GM21737 (cell line): ENCODE results near the gene TAAR5.
"Not testable (repeated sequence)": the region's sequence is repeated elsewhere in the genome, so short reads cannot be mapped to it uniquely, and the experiment has no call there.

ENCODE experiments used
- ATAC-seq: cut with Tn5 transposase; IDR thresholded peaks from one replicate; pipeline ENCODE4 v1.9.1; 2021; ENCODE audit warnings: mild to moderate bottlenecking, moderate library complexity; ENCODE audit not compliant: unreplicated experiment

TAAR5 gene, protein sequence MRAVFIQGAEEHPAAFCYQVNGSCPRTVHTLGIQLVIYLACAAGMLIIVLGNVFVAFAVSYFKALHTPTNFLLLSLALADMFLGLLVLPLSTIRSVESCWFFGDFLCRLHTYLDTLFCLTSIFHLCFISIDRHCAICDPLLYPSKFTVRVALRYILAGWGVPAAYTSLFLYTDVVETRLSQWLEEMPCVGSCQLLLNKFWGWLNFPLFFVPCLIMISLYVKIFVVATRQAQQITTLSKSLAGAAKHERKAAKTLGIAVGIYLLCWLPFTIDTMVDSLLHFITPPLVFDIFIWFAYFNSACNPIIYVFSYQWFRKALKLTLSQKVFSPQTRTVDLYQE

GRCh38 chr6:132589454-132589853, at the start of gene TAAR5:
TAAR5 (minus strand) TSS chr6:132589741; CDS start chr6:132589686, 55 bp downstream.
- no peak for ATAC-seq

DNA sequence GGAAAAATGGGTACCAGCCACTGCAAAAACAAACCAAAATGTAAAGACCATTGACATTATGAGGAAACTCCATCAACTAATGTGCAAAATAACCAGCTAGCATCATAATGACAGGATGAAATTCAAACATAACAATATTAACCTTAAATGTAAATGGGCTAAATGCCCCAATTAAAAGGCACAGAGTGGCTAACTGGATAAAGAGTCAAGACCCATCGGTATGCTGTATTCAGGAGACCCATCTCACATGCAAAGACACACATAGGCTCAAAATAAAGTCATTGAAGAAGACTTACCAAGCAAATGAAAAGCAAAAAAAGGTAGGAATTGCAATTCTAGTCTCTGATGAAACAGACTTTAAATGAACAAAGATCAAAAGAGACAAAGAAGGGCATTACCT, 47.6 kb upstream of the TAAR5 start:
- not testable (repeated sequence) for ATAC-seq

DNA sequence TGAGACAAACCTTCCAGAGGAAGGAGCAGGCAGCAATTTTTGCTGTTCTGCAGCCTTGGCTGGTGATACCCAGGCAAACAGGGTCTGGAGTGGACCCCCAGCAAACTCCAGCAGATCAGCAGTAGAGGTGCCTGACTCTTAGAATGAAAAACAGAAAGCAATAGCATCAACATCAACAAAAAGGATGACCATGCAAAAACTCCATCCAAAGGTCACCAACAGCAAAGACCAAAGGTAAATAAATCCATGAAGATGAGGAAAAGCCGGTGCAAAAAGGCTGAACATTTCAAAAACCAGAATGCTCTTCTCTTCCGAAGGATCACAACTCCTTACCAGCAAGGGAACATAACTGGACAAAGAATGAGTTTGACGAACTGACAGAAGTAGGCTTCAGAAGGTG, 46.4 kb upstream of the TAAR5 start:
- ATAC-seq, result not testable (repeated sequence)

DNA sequence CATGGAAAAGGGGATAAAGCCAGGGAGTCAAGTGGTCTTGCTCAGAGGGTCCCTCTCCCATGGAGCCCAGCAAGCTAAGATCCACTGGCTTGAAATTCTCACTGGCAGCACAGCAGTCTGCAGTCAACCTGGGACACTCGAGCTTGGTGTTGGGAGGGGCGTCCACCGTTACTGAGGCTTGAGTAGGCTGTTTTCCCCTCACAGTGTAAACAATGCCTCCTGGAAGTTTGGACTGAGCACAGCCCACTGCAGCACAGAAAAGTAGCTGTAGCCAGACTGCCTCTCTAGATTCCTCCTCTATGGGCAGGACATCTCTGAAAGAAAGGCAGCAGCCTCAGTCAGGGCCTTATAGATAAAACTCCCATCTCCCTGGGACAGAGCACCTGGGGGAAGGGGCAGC, 45.7 kb upstream of the TAAR5 start:
- not testable (repeated sequence) for ATAC-seq

DNA sequence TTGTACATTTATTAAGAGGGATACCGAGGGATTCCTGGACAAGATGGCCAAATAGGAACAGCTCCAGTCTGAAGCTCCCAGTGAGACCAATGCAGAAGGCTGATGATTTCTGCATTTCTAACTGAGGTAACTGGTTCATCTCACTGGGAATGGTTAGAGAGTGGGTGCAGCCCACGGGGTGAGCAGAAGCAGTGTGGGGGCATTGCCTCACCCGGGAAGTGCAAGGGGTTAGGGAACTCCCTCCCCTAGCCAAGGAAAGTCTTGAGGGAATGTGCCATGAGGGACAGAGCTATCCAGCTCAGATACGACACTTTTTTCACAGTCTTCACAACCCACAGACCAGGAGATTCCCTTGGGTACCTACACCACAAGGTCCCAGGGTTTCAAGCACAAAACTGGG, 45.3 kb upstream of the TAAR5 start:
- ATAC-seq, result no peak

GRCh38 chr6:132633362-132633761, 43.8 kb upstream of the TAAR5 start:
- ATAC-seq, result no peak

DNA sequence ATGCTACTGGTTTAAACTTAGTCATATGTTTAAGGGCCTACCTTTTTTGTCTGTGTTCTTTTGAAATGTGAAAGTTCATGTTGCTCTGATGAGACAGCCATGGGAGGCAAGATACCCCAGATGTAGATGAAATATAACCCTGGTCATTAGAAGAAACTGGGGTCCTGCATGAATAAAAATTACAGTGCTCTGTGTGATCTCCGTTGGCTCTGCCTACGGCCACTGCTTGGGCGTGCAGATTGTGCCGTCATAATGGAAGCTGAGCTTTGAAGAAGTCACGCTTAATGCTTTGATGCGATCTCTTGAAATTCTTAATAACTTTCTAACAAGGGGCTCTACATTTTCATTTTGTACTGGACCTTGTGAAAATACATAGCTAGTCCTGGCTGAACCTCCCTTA, 34.6 kb upstream of the TAAR5 start, which contains the start of gene TAAR2:
TSS of gene TAAR2 (minus strand) at position 101 of the 400 bp plus-strand sequence. CDS start at position 101, 0 bp downstream.
- no peak for ATAC-seq

DNA sequence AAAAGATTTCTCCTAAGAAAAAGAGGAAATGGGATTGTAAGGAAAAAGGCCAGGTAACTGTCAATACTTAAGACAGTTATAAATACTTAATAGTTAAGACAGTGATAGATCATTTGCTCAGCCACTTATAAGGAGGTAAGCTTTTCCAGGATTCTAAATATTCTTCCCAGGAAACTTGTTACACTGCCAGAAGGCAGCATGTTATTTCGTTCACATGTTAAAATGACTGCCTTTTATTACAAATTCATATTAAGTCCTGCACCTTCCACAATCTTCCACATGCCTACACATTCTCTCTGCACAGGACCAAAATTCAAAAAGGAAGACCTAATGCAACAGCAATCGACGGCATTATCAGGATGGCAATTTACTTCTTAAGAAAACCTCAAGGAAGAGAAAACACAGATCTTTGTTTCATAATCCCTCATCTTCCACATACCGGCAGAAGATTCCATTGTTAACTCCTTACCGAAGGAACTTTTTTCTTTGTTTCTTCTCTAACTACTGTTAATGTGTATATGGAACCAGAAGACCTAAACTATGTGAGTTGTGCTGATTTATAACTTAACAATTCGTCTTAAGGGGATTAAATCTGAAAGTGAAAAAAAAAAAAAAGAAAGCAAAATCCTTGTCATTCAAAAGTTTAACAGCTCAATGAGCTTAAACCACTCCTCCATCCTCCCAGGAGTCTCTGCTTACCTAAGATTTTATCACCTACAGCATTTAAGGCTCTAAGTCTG, 33.7 kb upstream of the TAAR5 start:
- ATAC-seq, result no peak

DNA sequence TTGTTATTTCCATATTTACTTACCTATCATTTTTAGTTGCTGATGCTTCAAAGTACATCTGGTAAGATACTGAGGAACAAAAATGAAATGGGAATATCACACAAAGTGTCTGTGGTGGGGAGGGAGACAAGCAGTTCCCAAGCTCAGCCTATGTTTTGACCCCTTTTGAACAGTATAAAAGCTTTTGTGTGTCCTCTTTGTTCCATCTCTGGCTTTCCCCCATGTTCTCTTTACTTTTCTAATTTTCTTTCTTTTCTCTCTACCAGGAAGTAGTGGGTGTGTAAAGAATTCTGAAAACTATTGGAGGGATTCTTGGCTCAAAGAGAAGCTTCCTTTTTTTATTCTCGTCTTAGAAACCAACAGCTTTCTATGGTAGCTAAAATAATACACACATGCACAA, 27.1 kb upstream of the TAAR5 start:
- no peak for ATAC-seq

DNA sequence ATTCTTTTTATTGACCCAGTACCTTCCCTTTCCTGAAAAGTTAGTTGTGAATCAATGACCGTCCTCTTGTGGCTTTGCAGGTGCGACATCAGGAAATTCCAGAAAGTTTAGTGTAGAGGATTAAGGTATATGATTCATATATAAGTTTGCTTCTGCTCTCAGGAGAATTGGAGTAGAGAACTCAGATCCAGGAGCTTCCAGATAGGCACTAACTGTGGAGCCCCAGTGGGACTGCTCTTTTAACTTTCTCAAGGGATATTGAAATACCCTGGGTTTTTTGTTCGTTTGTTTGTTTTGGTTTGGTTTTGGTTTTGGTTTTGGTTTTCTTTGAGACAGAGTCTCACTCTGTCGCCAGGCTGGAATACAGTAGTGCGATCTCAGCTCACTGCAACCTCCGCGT, 25.0 kb upstream of the TAAR5 start:
- ATAC-seq, result no peak

DNA sequence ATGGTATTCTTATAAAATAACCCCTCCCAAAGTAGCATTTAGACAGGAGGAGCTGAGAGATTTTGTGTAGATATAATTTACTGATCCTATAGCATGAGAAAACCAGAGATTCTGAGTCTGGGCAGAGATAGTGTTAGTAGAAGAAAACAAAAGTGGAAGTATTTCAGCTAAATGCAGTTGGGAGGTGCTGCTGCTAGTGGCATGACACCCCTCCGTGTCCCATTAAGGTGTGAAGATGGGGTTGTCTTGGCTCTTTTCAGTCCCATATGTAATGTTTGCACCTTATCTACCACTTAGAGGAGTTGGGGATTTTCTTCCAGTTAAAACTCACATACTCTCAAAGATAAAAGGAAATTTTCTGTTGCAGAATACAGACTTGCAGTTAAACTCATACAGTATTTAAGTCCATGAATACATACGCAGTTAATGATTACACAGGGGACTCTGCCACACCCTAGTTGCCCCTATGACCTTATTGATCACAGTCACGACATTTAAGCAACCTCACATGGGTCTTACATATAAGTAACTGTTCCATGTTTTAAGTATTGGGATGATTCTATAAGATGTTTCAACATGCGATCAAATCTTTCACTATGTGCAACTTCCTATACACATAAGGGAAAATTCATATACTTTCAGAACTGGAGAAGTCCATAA, 23.0 kb upstream of the TAAR5 start:
- ATAC-seq, result no peak

DNA sequence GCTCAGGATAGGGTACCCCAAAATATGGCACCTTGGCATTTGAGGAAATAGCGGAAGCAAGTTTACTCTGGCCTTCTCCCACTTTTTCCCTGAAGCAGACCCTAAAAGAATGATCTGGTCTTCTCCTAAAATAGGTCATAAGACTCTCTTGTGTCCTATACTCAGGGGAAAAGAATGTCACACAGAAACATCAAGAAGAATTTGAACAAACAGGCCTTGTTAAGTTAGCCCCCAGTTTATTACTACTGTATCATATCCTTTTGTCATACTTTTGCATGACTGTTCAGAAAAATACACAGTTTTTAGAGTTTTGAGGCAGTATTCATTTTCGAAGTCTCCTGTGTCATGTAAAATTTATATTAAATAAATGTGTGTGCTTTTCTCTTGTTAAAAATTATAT, 22.1 kb upstream of the TAAR5 start:
- ATAC-seq, result no peak

GRCh38 chr6:132607544-132608233, 18.1 kb upstream of the TAAR5 start:
- ATAC-seq, result peak; percentile 58

DNA sequence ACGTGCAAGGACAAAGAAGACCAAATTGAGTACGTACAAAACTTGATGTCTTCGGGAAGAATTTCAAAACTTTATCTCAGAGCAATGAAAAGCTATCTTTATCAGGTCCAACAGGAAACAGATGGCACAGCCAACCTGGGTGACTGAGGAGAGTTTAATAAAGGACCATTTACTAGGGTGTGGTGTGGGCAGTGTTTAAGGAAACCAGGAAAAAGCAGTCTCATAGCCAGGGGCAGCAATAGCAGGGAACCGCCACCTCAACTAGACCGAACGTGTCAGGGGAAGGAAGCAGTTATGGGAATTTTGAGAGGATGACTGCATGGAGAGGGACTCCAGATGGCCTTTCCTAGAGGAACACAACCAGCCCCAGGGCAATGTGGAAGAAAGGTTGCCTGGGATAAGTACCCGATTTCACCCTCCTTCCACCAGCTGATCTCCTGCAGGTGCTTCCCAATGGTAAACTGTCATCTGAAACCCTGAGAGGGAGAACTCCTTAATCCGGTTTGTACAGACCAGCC, 15.2 kb upstream of the TAAR5 start:
- ATAC-seq, result no peak

DNA sequence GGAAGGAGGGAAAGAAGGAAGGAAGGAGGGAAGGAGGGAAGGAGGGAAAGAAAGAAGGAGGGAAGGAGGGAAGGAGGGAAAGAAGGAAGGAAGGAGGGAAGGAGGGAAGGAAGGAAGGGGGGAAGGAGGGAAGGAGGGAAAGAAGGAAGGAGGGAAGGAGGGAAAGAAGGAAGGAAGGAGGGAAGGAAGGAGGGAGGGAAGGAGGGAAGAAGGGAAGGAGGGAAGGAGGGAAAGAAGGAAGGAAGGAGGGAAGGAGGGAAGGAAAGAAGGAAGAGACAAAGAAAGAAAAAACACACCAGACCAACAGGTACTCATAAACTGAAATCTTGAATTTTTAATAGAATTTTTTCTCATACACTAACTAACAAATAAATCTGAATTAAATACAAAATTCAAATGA, 11.4 kb upstream of the TAAR5 start:
- not testable (repeated sequence) for ATAC-seq

DNA sequence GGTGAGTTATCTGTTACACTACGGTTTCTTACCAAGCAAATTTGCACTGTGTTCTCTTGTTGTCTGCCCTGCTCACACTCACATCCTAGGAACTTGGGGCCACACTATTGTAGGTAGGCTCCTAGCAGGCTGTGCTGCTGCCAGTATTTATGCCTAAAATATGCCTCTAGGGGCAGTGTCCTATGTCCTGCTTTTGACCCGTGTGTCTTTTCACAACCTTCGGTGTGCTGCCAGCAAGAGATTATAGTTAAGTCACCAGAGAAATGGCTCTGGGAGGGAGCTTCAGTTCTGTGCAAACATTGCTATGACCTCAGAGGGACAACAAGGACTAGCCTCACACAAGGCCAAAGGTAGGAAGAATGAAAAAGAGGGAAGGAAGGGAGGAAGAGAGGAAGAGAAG, 8.9 kb upstream of the TAAR5 start:
- ATAC-seq, result peak; percentile 52

DNA sequence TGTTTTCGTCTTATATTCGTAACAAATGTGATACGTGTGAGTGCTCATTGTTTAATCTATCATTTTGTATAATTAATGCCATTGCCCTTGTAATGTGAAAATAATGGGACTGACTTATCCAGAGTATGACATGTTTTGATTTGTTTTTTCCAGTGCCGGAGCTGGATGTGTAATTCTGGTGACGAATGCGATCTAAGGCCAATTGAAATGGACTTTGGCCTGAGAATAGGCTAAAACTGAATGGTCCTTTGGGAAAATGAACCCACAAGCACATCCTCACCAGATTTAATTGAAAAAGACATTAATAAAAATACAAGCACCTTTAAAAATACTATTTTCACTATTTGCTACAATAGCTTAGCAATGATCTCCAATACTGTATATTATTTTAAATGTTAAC, 6.7 kb upstream of the TAAR5 start:
- ATAC-seq, result no peak

- no peak for ATAC-seq
Measured at GRCh38 chr6:132592855-132593254, 3.3 kb upstream of the TAAR5 start.

DNA sequence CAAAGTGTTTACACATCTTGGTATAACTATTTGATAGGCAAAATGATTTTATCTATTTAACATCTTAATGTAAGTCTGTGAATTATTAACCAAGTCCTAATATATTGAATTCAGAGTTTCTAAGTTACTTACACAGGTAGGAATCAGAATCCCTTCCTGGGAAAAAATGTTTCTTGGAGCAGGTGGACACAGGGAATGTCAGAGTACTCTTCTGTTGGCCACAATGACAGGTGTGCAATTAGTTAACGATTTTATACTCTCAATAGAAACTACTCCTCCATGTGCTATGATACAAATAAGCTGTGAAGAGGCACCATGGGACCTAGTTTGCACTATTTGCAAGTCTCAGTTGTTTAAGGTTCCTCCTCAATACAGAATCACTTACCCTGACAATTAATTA, 821 bp upstream of the TAAR5 start:
- no peak for ATAC-seq

GRCh38 chr6:132587424-132587823, 2.1 kb downstream of the TAAR5 start:
- ATAC-seq, result no peak

DNA sequence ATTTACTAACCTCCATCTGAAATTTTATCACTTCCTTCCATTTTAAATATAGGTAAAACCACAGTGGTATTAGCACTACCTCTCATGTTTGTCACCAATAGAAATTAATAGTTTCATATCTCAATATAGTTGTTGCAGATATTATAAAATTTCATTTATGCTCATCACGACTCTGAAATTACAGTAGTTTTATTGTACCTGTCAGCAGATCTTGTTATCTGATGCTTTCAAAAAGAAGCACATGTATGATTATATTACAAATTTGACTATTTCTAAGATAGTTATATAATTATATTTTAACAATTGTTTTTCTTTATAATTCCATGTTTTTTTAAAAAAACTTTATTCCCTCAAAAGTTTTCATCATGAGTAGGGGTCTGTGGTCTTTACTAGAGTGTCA, 4.8 kb downstream of the TAAR5 start:
- no peak for ATAC-seq
